Mucosa of rectum (tissue), 2 donors: ENCODE measurements around the gene CUL2.

ENCODE experiments used
- H3K27ac ChIP-seq, 2 donors: one replicate each; pipeline ENCODE4 v1.7.0; 2013; ENCODE audit warnings: inconsistent platforms in 2 of 2, low read depth in 2 of 2, low read length in 2 of 2
- H3K27me3 ChIP-seq, 2 donors: one replicate each; pipeline ENCODE4 v1.7.0; 2013; ENCODE audit warnings: low read length in 2 of 2; ENCODE audit not compliant: control insufficient read depth in 2 of 2, insufficient read depth in 2 of 2
- H3K36me3 ChIP-seq, 2 donors: one replicate each; pipeline ENCODE4 v1.7.0; 2013; ENCODE audit warnings: low read length in 2 of 2; ENCODE audit not compliant: control insufficient read depth in 2 of 2, insufficient read depth in 2 of 2
- H3K4me1 ChIP-seq, 2 donors: one replicate each; pipeline ENCODE4 v1.7.0; 2013; ENCODE audit warnings: low read length in 2 of 2, mild to moderate bottlenecking in 1 of 2; ENCODE audit not compliant: control insufficient read depth in 2 of 2, insufficient read depth in 2 of 2
- H3K4me3 ChIP-seq, 2 donors: one replicate each; pipeline ENCODE4 v1.7.0; 2013; ENCODE audit warnings: low read length in 2 of 2
- H3K9ac ChIP-seq, 2 donors: one replicate each; pipeline ENCODE4 v1.7.0; 2013; ENCODE audit warnings: low read length in 2 of 2, low read depth in 1 of 2, mild to moderate bottlenecking in 1 of 2
- H3K9me3 ChIP-seq, 2 donors: one replicate each; pipeline ENCODE4 v1.7.0; 2013; ENCODE audit warnings: low read length in 2 of 2; ENCODE audit not compliant: control insufficient read depth in 2 of 2
- donor health status: healthy.
- donor health status: Normal muscosa, but diverticular disease.

Gene CUL2

DNA sequence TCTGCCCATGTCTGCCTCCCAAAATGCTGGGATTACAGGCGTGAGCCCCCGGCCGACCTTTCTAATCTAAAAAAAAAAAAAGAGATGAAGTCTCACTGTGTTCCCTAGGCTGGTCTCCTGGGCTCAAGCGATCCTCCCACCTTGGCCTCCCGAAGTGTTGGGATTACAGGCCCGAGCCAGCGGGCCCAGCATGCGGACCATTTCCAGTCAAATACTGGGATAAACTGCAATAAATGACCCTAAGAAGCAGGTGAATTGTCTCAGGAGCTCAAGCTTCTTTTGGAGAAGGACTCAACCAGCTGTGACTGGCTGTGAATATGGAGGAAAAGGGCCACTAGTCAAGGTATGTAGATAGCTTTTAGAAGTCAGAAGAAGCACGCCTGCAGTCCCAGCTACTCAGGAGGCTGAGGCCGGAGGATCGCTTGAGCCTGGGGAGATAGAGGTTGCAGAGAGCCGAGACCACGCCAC, 36.0 kb upstream of the CUL2 start:
- H3K36me3 ChIP-seq: no peaks in the 10 kb centered on the region
- no peaks in the 10 kb centered on the region for H3K9me3 ChIP-seq
- peak overlapping the region; percentile 71 to 92 for H3K4me3 ChIP-seq
- peak overlapping the region; percentile 67 to 80 for H3K9ac ChIP-seq
- no peaks in the 10 kb centered on the region for H3K27me3 ChIP-seq
- peaks cover 2 to 15% of the 10 kb centered on the region in 2 donors for H3K4me1 ChIP-seq
- peak overlapping the region; percentile 100 for H3K27ac ChIP-seq

- no peak overlapping the region for H3K9ac ChIP-seq
- H3K4me1 ChIP-seq: peaks cover 5 to 8% of the 10 kb centered on the region in 2 donors
- H3K27me3 ChIP-seq: no peaks in the 10 kb centered on the region
- no peak overlapping the region for H3K4me3 ChIP-seq
- no peaks in the 10 kb centered on the region for H3K9me3 ChIP-seq
- no peaks in the 10 kb centered on the region for H3K36me3 ChIP-seq
- no peak overlapping the region for H3K27ac ChIP-seq
Observed at GRCh38 chr10:35124540-35124939, 34.4 kb upstream of the CUL2 start.

DNA sequence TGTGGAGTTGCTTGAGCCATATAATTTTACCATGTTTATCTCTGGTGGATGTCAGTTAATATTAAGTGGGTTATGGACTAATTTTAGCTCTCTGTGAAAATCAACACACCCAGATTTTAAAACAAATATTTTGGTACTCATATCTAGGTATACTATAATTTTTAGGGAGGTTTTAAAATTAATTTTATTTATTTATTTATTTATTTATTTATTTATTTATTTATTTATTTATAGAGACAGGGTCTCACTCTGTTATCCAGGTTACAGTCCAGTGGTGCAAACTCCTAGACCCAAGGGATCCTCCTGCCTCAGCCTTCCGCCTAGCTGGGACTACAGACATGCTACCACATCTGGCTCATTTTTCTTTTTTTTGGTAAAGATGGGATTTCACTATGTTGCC, 29.2 kb upstream of the CUL2 start:
- H3K4me3 ChIP-seq: no peak overlapping the region
- H3K9ac ChIP-seq: no peak overlapping the region
- no peaks in the 10 kb centered on the region for H3K9me3 ChIP-seq
- H3K27ac ChIP-seq: no peak overlapping the region
- H3K27me3 ChIP-seq: no peaks in the 10 kb centered on the region
- no peaks in the 10 kb centered on the region for H3K36me3 ChIP-seq
- peaks cover 0 to 3% of the 10 kb centered on the region in 2 donors for H3K4me1 ChIP-seq

DNA sequence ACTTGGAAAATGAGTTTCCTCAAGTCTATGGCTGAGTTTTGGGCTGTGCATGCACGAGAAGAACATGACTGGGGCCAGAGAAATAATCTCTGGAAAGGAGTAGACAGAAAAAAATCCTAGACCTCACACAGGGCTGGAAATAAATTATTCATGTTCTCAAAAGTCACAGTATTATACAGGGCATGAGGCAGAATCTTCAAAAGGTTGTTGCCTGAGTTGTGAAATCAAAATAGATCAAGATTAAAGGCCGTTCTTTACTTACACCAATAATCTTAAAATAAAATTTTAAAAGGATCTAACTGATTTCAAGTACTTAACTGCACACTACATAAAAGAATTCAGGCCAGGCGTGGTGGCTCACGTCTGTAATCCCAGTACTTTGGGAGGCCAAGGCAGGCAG, 22.4 kb upstream of the CUL2 start:
- Histone ChIP-seq H3K27me3 (no peaks in the 10 kb centered on the region), H3K9ac (no peak overlapping the region), H3K36me3 (no peaks in the 10 kb centered on the region), H3K4me1 (no peaks in the 10 kb centered on the region), H3K27ac (no peak overlapping the region), H3K4me3 (no peak overlapping the region), H3K9me3 (no peaks in the 10 kb centered on the region)

- H3K4me1 ChIP-seq: no peaks in the 10 kb centered on the region
- no peaks in the 10 kb centered on the region for H3K9me3 ChIP-seq
- H3K27ac ChIP-seq: no peak overlapping the region
- no peaks in the 10 kb centered on the region for H3K36me3 ChIP-seq
- H3K9ac ChIP-seq: no peak overlapping the region
- no peak overlapping the region for H3K4me3 ChIP-seq
- H3K27me3 ChIP-seq: no peaks in the 10 kb centered on the region
Observed at GRCh38 chr10:35103882-35104281, 13.7 kb upstream of the CUL2 start.

GRCh38 chr10:35097510-35097909, 7.4 kb upstream of the CUL2 start:
- H3K36me3 ChIP-seq: no peaks in the 10 kb centered on the region
- H3K27ac ChIP-seq: no peak overlapping the region
- H3K9me3 ChIP-seq: no peaks in the 10 kb centered on the region
- H3K4me1 ChIP-seq: no peaks in the 10 kb centered on the region
- H3K4me3 ChIP-seq: no peak overlapping the region
- peaks cover 0 to 4% of the 10 kb centered on the region in 2 donors for H3K27me3 ChIP-seq
- no peak overlapping the region for H3K9ac ChIP-seq

GRCh38 chr10:35096312-35096711, 6.2 kb upstream of the CUL2 start:
- no peak overlapping the region for H3K27ac ChIP-seq
- no peak overlapping the region for H3K9ac ChIP-seq
- no peak overlapping the region for H3K4me3 ChIP-seq
- no peaks in the 10 kb centered on the region for H3K4me1 ChIP-seq
- H3K9me3 ChIP-seq: no peaks in the 10 kb centered on the region
- peaks cover 0 to 4% of the 10 kb centered on the region in 2 donors for H3K27me3 ChIP-seq
- no peaks in the 10 kb centered on the region for H3K36me3 ChIP-seq

DNA sequence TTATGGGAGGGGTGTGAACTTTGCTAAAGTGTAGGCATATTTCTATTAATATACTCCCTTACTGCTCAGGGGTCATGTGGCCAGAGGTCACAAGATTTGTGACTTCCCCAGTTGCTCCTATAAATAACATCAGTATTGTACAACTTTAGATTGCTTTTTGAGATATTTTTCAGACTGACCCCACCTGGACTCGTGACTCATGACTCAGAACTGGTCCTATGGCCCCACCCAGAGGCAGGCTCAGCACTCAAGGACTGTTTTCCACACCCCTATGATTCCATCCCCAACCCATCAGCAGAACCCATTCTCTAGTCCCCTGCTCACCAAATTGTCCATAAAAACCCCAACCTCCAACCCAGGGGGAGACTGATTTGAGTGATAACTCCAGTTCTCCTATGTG, 2.7 kb upstream of the CUL2 start:
- H3K27me3 ChIP-seq: peaks cover 0 to 4% of the 10 kb centered on the region in 2 donors

DNA sequence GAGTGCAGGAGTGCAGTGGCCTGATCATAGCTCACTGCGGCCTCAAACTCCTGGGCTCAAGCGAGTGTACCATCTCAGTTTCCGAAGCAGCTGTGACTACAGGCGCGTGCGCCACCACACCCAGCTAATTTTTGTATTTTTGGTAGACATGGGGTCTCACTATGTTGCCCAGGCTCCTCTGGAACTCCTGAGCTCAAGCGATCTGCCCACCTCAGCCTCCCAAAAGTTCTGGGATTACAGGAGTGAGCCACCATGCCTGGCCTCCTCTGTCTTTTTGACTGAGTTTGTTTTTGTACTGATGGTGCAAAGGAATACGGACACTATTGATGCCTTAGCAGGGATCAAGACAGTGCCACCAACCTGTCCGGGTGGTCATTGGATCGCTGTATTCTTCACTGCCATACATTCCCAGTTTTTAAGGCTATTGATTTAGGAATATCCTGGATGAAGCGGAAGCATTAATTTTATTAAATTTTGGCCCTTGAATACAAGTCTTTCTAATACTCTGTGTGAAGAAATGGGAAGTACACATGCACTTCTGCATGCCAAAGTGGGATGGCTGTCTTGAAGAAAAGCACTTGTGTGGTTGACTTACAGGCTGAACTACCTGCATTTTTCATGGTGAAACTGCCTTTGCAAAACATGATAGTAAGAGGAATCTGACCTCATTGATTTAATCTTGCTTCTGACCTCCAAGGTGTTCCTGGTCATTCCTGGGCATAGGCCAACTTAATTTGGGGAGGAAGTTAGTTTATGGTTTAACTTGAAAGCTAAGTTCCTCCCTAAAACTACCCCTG, 2.1 kb upstream of the CUL2 start:
- H3K9ac ChIP-seq: no peak overlapping the region
- no peak overlapping the region for H3K27ac ChIP-seq
- no peaks in the 10 kb centered on the region for H3K9me3 ChIP-seq
- H3K4me1 ChIP-seq: peaks cover 9 to 10% of the 10 kb centered on the region in 2 donors
- H3K36me3 ChIP-seq: no peaks in the 10 kb centered on the region
- no peak overlapping the region for H3K4me3 ChIP-seq
- peaks cover 0 to under 1% of the 10 kb centered on the region in 2 donors for H3K27me3 ChIP-seq

More for the DNA sequence above, 2.7 kb upstream of the CUL2 start:
- no peak overlapping the region for H3K27ac ChIP-seq
- no peak overlapping the region for H3K4me3 ChIP-seq
- H3K4me1 ChIP-seq: peaks cover 9 to 10% of the 10 kb centered on the region in 2 donors
- H3K9me3 ChIP-seq: no peaks in the 10 kb centered on the region
- no peak overlapping the region for H3K9ac ChIP-seq
- H3K36me3 ChIP-seq: no peaks in the 10 kb centered on the region

DNA sequence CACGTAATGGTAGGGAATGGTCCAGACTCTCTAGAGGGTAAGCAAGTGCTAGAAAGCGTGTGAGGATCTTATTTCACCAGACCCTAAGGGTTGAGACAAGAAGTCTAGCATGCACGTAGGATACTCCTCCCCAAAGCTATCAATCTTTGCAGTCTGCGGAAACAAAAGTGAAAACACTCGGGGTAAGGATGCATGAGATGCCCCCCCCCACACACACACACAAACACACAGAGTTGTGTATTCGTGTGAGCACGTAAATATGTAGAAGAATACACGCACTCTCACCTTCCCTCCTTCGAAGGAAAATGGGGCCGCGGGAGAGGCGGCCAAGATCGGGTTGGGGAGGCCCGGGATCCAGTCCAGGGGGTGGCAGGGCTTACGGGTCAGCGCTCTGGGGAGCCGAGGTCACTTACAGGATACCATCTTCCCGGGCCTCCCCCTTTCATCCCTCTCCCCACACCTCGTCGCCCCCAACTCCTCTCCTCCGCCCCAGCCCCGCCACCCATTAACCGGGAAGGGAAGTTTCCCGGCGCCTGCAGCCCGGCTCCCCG, 455 bp downstream of the CUL2 start:
- Histone ChIP-seq H3K9me3 (no peaks in the 10 kb centered on the region), H3K4me3 (peak overlapping the region; percentile 84 to 93), H3K27ac (peak overlapping the region; percentile 93 to 94), H3K36me3 (no peaks in the 10 kb centered on the region), H3K9ac (peak overlapping the region; percentile 77 to 80), H3K27me3 (no peaks in the 10 kb centered on the region), H3K4me1 (peaks cover 9 to 10% of the 10 kb centered on the region in 2 donors)
